Stimulated activated CD4-positive, alpha-beta T cell treated with anti-CD3 and anti-CD28 coated beads, Interleukin-1b, Interleukin-23, amount 100 ng/mL, for 48 hours (primary cell): ENCODE results near the gene CACNA1D.
"Not testable (repeated sequence)": the region's sequence is repeated elsewhere in the genome, so short reads cannot be mapped to it uniquely, and the experiment has no call there.

Source experiments
- DNase-seq: peaks from one replicate; pipeline ENCODE4 v3.0.0-alpha.2; 2020

Gene CACNA1D

GRCh38 chr3:53617893-53618523, 123.6 kb downstream of the CACNA1D start:
- no peak for DNase-seq

DNA sequence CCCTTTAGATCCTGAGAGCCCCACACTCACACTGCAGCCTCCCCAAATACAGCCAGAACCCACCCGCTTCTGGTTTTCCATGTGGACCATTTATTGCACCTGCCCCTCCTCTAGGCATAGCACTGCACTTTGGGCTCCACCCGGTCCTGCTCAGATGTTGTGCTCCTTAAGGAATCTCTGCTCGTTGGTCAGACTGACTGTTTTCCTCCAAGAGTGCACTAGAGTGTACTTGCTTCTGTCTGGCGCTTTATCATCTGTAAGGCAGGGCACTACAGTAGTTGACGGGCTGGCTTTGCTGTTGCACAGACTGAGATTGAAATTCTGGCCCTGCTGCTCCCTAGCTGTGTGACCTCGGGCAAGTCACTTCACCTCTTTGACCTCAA, 124.1 kb downstream of the CACNA1D start:
- no peak for DNase-seq

DNA sequence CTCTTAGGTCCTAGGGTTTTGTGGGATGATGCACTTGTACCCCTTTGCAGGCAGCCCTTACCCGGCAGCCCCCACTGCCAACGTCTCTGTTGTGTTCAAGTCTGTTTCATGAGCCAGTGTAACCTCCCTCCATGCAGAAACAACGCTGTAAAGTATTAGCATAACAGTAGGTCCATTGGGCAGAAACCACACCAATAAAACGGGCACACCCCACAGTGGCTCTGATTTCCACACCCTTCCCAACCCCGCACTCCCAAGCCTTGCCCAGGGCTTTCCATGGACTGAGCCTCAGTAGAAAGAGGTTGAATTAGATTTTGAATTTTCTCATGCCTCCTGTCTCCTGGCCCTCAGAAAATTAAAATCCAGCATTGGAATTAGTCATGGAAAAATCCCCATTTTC, 124.5 kb downstream of the CACNA1D start:
- DNase-seq, result no peak

GRCh38 chr3:53624061-53624857, 129.8 kb downstream of the CACNA1D start:
- DNase-seq, result no peak

DNA sequence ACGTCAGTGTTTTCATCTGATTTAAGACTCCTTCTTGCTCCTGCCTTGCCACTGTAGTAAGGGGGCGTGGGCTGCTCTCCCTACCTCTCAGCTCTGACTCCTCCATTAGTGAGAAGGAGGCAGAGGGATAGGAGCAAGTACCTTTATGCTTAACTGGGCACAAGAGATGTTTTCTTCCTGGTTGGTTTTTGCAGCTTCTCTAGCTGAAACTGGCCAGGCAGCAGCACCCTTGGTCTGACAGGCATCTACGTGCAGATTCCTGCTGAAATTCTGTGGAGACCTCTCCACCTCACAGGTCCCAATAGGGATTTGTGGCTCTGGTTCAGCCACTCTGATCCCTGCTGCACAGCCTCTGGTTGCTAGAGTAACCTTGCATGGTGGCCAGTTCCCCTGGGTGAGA, 132.5 kb downstream of the CACNA1D start:
- DNase-seq, result no peak

DNA sequence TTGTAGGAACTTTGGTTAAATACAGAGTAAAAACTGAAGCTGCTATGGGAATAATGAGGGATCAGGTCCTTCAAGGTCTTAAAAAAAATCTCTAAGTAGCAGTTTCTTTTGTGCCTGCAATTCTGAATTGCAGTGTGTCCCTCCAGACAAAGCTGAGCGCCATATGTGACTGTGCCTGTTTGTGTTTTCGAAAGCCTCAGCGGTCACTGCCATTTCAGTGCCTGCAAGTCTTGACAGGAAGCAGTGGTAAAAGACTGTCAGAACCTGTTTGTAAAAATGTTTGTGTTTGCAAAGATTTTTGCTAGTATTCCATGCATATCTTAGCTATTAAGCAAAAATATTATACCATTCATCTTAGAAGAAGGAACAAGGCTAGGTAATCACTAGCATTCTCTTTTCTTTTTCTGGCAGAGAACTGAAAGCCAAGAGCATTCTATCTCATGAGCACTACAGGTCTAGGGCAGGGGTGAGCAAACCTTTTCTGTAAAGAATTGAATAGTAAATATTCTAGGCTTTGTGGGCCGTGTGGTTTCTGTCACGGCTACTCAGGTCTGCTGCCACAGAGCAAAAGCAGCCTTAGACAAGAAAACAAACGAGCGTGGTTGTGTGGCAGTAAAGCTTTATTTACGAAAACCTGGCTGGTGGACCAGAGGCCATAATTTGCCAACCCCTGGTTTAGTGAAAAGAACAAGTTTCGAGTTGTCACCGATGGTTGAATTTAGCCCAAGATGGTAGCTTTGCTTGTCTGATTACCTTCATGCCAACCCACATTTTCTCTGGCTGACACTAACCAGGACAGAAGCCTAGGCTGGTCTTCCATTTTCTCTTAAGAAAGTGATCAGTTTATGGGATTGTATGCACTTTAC, 134.4 kb downstream of the CACNA1D start:
- no peak for DNase-seq

- DNase-seq, result no peak
These were observed 135.0 kb downstream of the CACNA1D start for GRCh38 chr3:53629402-53629723.

DNA sequence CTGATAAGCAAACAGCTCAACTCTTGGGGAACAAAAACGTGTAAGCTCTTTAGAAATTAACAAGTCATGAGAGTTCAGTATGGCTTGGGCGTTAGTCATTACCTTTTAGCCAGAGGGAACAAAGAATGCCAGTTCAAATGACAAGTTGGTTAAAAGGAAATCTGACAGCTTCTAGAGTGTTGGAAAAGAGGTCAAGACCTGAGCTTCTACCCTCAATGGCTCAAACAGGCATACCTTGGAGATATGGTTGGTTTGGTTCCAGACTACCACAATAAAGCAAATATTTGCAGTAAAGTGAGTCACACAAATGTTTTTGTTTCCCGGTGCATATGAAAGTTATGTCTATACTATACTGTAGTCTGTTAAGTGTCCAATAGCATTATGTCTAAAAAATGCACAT, 136.1 kb downstream of the CACNA1D start:
- DNase-seq, result no peak

GRCh38 chr3:53633197-53633787, 138.9 kb downstream of the CACNA1D start:
- no peak for DNase-seq

DNA sequence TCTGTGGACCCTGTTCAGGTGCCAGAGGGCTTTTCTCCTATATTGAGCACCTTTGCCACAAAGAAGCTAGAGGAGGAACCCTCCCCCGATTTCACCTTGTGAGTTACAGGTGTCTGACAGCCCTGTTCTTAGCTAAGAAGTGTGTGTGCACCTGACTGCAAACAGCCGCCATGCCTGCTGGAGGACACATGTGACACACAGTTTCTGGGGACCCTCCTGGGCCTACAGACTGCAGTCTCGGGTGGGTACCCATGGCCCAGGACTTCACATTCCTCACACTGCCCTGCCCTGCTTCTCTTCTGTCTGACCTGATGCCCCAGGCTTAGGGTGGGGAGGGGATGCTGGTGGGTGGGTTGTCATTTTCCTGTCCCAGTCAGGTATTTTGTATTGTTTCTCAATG, 140.6 kb downstream of the CACNA1D start:
- no peak for DNase-seq

DNA sequence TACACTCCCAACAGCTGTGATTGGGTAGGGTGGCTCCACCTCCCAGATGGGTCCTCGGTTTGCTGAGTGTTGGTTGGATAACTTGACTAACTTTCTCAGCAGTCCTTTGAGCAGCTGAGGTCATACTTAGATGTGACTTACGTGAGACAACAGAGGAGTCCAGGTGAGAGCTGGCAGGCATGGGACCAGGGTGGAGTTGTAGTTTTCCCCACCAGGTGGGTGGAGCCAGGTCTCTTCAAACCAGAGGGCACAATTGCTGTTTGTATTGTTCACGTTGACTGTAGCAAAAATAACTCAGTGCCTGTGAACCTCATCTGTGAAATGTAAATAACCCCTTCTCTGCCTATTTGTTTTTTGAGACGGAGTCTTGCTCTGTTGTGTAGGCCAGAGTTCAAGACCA, 144.4 kb downstream of the CACNA1D start:
- not testable (repeated sequence) for DNase-seq

- DNase-seq, result no peak
These were observed 147.0 kb downstream of the CACNA1D start for GRCh38 chr3:53641397-53641796.

DNA sequence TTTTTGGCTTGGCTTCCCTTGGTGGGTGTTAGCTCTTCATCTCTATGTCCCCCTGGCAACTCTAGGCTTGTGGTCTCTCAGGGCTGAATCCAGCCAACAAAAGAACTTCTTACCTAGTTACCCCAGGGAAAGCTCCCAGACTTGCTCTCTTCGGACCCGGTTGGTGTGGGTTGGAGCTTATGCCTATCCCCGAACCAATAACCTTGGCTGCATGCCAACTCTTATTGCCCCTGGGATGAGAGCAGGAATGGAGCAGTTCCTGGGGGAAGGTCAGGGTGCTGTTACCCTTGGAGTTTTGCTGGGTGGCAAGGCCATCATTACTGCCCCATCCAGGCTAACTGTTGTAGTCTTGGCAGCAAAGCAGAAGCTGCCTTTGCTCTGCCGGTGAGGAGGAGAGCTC, 147.8 kb downstream of the CACNA1D start:
- no peak for DNase-seq

GRCh38 chr3:53643757-53644156, 149.3 kb downstream of the CACNA1D start:
- no peak for DNase-seq

DNA sequence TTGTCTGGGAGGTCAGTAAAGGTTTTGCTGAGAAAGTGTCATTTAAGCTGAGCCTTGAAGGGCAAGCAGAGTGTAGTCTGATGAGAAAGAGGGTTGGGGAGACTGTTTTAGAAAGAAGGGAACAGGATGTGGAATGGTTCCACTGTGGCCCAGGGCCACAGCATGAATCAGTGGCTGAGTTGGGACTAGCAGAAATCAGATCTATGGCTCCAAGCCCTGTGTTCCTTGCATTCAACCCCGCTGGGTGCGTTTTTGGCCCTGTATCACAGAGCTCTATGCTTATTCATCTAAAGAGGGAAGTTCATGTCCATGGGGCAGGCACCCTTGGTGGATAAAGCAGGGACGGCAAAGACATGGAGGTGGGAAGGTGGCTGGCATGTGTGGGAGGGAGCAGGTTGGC, 151.3 kb downstream of the CACNA1D start:
- no peak for DNase-seq

DNA sequence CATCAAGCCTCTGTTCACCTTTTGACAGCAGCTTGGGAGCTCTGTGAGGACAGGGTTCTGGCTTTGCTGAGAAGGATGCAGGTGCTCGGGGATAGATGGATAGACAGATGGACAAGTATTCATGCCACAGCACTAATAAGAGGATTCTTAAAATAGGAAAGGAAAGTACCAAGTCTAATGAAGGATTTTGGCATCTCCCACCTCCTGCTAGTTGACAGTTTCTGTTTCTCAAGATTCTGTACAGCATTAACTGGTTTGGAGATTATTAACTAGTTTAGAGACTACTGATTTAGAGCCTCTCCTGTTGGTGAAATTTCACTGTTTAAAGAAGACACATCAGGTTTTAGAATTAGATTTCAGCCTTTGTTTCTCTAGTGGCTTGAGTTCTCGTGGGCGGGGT, 152.3 kb downstream of the CACNA1D start:
- no peak for DNase-seq

GRCh38 chr3:53649816-53650215, 155.4 kb downstream of the CACNA1D start:
- DNase-seq, result no peak

GRCh38 chr3:53650424-53650823, 156.0 kb downstream of the CACNA1D start:
- peak; percentile 10 for DNase-seq

- DNase-seq, result no peak
These were observed 156.7 kb downstream of the CACNA1D start for GRCh38 chr3:53650928-53651661.

- no peak for DNase-seq
These were observed 157.5 kb downstream of the CACNA1D start for GRCh38 chr3:53651927-53652326.

GRCh38 chr3:53657651-53658050, 163.2 kb downstream of the CACNA1D start:
- no peak for DNase-seq

- DNase-seq, result no peak
These were observed 164.3 kb downstream of the CACNA1D start for GRCh38 chr3:53658613-53659193.
